HG03066 (cell line): ENCODE data around the gene RAB1A.
A peak's percentile ranks its signal among the peaks of the same experiment; 100 is the strongest.
"Not testable (repeated sequence)": the region's sequence is repeated elsewhere in the genome, so short reads cannot be mapped to it uniquely, and the experiment has no call there.

Experiments used
- ATAC-seq: cut with Tn5 transposase; IDR thresholded peaks from one replicate; pipeline ENCODE4 v1.9.1; 2021; ENCODE audit warnings: low read depth; ENCODE audit not compliant: unreplicated experiment

Gene RAB1A

DNA sequence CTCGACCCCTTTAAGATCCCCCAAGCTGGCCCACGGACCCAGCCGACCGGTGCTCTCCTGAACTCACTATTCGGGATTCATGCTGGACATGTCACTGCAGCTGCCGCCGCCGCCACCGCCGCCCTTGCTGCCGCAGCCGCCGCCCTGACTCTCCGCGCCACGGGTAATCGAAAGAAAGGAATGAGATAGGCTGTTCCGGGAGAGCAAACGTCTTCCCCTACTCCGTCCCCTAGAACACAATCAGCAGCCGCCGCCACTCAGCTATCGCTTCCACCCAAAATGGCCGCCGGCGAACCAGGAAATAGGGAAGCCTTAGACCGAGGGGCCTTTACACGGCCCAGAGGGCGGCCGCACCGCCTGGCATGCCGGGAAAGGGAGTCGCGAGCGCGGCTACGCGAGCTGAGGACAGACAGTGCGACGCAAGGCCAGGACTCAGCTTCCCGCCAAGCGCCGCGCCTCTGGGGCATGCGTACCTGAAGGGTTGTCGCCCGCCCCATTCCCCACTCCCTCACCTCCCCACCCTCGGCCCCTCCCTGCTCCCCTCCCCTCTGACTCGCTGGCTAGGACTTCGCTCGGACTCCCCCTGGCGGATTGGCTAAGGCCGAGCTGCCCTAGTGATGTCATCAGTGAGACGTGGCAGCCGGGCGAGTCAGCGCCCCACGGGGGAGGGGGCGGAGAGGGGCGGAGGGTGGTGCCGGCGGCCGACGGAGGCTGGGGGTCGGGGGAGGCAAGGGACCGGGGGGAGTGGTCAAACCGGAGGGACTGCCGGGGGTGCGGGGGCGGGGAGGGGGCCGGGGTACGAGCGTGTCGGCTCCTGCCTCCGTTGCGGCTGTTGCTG is at the start of gene RAB1A:
Gene RAB1A (minus strand): TSS at position 281 of the 838 bp plus-strand sequence. CDS start 191 bp downstream, at position 90.
- peak; percentile 95 for ATAC-seq

DNA sequence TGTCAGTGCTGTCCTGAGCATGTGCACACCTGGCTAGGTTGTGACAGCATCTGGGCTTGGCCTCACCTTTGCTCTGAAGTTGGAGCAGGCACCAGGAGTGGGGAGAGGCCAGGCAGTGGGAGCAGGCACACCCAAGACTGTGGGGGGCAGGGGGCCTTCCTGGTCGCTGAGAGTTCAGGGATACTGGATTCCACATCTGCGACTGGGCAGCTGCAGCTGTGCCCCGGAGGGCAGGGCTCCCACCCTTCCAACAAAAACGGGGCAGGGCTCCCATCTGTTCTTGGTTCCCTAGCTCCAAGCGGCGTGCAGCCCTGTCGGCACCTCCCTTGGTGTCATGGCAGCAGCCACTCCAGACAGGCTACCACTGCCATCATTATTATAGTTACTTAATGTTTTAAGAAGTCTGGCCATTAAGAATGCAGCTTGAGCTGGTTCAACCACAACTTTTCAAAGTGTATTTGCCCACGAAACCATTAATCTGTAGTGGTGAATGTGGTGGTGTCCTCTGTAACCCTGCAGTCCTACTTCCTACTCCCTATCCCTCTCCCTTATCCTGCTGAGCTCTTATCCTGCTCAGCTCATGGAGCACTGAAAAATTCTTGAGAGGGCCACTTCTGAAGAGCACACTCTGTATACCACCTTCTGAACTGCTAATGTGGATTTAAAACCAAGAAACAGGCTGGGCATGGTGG is 48.0 kb upstream of the RAB1A start:
- no peak for ATAC-seq

DNA sequence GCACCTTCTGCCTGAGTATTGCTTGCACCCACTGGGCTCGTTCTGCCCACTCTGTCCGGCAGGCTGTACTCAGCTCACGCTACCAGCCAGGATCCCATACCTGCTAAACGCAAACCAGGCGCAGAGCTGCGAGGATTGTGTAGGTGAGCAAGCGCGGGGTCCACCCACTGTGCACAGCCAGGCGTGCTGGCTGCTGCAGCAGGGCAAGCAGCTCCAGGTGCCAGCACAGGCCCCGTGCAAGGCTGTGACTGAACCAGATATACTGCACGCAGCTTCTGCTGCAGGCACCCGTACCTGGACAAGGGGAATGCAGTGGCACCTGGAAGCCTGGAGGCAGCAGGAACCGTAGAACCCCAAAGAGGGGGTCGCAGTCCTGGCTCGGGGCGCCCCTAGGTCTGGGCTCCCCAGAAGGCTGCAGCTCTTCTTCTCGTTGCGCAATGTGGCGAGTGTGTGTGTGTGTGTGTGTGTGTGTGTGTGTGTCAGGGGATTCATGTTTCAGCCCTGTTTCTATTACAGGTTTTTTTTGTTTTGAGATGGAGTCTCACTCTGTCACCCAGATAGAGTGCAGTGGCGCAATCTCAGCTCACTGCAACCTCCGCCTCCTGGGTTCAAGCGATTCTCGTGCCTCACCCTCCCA is 46.1 kb upstream of the RAB1A start:
- ATAC-seq, result no peak

DNA sequence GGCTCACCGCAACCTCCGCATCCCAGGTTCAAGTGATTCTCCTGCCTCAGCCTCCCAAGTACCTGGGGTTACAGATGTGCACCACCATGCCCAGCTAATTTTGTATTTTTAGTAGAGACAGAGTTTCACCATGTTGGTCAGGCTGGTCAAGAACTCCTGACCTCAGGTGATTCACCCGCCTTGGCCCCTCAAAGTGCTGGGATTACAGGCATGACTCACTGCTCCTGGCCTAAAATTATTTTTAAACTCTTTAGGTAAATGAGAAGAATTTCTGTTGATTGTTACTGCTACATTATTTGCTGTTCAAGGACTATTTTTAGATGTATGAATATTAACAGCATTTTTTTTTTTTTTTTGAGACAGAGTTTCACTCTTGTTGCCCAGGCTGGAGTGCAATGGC is 44.1 kb upstream of the RAB1A start:
- ATAC-seq, result not testable (repeated sequence)

DNA sequence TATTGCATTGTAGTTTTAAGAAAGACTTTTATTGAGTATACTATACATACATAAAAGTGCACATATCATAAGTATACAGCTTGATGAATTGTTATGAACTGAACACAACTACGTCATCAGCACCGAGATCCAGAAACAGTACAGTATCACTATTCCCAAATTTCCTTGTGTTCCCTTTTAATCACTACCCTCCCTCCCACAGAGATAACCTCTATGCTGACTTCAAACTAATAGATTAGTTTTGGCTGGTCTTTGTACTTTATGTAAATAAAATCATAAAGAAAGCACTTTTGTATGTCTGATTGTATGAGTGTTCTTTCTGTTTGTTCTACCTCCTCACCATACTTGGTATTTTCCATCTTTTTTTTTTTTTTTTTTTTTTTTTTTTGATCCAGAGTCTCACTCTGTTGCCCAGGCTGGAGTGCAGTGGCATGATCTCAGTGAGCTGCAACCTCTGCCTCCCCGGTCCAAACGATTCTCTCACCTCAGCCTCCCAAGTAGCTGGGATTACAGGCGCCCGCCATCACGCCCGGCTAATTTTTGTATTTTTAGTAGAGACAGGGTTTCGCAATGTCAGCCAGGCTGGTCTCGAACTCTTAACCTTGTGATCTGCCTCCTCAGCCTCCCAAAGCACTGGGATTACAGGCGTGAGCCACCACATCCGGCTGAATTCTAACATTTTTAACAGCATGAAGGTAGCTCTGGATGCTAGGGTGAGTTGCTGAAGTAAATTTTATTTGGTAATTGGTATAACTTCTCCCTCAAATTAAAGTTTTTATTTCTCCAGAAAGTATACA is 43.3 kb upstream of the RAB1A start:
- ATAC-seq, result no peak

DNA sequence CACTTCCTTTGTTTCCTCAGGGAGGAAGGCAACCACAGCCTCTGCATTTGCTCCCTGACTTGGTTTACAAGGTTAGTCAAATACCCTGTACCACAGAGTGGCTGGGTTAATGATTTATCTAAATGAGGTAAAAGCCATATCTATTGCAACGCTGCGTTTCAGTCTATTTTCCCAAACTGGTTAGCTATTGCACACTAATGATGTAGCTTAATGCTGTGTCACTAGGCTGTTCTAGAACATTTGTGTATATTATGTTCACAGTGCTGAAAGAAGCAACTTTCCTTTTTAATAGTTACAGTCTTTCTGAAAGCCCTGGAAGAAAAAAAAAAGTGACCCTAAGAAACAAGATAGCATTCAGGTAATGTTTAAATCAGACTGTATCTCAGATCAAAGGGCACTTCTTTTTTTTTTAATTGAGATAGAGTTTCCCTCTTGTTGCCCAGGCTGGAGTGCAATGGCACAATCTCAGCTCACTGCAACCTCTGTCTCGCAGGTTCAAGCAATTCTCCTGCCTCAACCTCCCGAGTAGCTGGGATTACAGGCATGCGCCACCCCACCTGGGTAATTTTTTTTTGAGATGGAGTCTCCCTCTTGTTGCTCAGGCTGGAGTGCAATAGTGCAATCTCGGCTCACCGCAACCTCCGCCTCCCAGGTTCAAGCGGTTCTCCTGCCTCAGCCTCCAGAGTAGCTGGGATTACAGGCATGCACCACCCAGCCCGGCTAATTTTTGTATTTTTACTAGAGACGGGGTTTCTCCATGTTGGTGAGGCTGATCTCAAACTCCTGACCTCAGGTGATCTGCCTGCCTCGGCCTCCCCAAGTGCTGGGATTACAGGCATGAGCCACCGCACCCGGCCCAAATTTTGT is 40.9 kb upstream of the RAB1A start:
- ATAC-seq, result not testable (repeated sequence)

DNA sequence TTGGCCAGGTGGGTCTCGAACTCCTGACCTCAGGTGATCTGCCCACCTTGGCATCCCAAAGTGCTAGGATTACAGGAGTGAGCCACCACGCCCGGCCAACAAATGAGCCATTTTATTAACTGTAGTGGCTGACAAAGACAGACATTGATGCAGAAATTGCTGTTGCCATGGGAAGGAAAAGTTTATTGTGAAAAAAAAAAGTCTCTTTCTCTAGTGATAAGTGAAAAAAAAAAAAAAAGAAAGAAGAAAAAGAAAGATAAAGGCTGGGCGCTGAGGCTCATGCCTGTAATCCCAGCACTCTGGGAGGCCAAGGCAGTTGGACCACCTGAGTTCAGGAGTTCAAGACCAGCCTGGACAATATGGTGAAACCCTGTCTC is 39.8 kb upstream of the RAB1A start:
- ATAC-seq, result no peak

DNA sequence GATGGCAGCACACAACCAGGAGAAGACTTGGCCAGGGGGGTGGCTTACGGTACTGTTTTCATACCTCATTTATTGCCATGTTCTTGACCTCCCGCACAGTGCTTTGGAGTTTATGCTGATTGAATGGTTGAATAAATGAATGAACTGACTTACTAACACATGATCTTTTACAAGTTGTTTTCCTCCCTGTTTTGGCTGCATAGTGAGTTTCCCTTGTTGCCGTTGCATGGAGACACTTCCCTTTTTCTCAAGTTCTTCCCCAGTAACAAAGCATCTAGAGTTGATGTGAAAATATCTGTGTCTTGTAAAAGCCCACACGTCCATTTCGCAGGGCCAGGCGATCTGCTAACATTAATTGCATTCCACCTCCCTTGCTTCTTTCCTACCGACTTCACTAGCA is 35.7 kb upstream of the RAB1A start:
- no peak for ATAC-seq

DNA sequence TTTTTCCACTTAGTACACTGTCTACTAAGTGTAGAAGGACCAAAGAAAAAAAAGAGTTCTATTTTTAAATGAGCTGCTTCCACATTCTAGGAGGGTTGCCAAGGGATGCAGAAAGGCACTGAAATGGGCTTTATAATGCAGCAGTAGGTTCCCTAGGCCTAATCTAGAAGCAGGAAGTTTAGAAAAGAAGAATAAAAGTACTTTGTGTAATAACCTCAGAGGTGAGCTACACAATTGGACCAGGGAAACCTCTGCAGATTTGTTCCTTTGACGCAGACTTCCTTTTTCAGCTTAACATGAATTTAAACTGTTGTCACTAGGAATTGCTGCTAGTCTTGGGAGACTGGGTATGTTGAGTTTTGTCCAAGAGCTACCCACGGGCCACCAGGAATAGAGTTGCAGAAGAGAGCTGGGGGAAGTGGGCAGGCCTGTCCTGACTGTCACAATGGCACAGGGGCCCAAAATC is 34.6 kb upstream of the RAB1A start:
- ATAC-seq, result no peak

DNA sequence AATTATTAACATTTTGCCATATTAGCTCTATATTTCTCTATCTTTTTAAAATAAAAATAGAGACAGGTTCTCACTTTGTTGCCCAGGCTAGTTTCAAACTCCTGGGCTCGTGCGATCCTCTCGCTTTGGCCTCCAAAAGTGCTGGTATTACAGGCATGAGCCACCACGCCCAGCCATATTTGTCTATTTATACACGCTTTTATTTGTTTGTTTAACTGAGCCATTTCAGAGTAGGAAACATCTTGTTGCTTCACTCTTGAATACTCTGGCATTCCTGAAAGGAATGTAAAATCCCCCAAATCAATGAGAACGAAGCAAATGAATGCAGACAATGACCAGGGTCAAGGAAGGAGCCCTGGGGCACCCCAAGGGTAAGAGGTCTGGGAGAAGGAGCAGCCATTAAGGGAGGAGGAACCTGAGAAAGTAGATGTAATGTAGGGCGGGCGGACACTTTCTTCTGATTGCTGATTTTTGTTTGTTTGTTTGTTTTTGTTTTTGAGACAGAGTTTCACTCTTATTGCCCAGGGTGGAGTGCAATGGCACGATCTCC is 31.7 kb upstream of the RAB1A start:
- ATAC-seq, result no peak

DNA sequence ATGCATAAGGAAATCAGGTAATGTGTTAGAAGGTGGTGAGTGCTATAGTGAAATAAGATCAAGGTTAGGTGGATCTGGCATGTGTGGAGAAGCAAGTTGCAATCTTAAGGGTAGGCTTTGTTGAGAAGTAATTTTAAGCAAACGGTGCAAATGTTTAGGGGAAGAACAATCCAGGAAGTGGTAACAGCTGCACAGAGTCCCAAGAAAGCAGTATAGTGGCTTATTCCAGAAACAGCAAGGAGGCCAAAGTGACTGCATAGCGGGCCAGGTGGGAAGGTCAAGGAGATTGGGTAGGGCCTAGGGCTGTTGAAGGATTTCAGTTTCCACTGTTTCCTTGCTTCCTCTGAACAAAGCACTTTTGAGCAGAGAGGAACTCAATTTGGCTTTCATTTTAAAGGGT is 30.0 kb upstream of the RAB1A start:
- ATAC-seq, result no peak

DNA sequence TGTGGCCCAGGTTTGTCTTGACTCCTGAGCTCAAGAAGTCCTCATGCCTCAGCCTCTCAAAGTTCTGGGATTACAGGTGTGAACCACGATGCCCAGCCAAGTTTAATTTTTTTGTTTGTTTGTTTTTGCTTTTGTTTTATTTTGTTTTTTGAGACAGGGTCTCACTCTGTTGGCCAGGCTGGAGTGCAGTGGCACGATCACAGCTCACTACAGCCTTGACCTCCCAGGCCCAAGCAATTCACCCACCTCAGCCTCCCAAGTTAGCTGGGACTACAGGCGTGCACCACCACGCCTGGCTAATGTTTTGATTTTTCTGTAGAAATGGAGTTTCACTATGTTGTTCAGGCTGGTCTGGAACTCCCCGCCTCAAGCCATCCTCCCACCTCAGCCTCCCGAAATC is 29.4 kb upstream of the RAB1A start:
- no peak for ATAC-seq

DNA sequence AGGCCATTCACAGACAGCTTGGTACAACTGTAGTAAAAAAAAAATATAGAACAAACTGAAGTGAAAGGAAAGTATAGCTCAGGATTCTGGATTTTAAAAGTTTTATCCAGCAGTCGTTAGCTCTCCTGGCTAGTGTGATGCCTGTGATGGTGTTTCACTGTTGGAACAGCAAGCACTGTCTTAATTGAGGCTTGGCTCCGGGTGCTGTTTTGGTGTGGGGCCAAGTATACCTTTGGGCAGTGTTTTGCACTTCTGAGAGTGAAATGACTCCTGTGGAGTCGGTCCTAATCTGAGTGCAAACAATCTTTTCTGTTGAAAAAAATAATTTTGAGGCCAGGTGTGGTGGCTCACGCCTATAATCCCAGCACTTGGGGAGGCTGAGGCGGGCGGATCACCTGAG is 28.7 kb upstream of the RAB1A start:
- ATAC-seq, result no peak

DNA sequence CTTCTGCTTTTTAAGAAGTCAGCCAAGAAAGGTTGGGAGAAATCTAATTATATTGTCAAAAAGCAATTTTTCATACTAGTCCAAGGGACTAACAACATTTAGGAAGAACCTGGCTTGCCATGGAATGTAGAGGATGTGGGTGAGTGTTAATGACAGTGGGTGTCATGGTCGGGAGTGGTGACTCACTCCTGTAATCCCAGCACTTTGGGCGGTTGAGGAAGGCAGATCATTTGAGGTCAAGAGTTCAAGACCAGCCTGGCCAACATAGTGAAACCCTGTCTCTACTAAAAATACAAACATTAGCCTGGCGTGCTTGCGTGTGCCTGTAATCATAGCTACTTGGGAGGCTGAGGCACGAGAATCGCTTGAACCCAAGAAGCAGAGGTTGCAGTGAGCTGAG is 27.9 kb upstream of the RAB1A start:
- ATAC-seq, result not testable (repeated sequence)

DNA sequence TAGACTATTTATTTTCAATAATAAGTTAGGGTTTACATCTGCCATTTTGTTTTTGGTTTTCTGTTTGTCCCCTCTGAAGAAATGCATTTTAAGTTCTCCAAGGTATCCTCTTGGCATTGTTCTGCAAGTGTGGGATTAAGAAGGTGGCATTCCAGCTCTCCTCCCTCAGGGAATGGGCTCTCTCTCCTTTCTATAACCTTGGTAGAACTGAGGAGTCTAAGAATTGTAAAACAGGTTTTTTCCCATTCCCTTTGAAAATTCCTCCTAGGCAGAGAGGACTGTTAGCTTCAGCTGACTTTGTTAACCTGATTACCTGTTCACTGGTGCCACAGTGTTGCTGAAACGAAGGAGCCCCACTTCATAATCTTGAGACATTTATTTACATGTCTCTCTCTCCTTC is 26.1 kb upstream of the RAB1A start:
- no peak for ATAC-seq

DNA sequence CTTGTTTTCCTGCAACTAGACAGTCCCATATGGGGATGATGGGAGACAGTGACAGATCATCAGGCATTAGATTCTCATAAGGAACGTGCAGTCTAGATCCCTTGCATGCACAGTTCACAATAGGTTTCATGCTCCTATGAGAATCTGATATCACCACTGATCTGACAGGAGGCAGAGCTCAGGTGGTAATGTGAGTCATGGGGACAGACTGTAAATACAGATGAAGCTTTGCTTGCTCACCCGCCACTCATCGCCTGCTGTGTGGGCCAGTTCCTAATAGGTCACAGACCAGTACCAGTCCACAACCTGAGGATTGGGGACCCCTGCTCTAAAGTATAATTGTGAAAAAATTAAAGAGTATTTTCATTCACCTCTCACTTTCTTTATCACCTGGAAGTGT is 23.6 kb upstream of the RAB1A start:
- ATAC-seq, result no peak

DNA sequence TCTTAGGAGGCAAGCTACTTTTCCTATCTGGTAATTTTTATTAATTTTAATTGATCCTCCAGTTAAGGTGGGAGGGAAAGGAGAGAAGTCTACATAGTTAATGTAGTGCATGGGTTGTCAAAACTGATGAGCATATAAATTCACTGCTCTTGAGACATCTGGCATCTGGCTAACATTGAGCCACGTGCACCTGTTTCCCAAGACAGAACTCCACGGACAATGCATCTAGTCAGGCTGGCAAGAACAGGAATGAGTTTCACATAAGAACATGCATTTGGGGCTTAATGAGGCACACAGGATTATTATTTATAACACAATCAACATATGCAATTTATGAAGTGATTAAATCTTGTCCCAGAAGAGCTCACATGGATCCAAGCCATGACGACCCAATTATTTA is 16.2 kb upstream of the RAB1A start:
- no peak for ATAC-seq

DNA sequence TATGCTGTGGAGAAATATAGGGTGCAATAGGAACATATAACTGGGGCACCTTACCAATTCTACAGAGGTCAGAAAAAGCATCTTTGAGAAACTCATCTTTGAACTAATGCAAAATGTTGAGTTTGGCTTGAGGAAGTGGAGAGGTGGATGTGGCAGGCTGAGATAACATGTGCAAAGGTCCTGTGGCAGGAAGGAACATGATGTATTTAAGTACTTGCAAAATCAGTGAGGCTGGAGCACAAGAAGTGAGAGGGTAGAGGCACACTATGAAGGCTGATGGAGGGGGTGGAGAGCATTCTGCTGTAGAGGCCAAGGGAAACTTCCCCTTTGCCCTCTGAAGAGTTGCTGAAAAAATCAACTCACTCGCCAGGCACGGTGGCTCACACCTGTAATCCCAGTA is 14.7 kb upstream of the RAB1A start:
- no peak for ATAC-seq

DNA sequence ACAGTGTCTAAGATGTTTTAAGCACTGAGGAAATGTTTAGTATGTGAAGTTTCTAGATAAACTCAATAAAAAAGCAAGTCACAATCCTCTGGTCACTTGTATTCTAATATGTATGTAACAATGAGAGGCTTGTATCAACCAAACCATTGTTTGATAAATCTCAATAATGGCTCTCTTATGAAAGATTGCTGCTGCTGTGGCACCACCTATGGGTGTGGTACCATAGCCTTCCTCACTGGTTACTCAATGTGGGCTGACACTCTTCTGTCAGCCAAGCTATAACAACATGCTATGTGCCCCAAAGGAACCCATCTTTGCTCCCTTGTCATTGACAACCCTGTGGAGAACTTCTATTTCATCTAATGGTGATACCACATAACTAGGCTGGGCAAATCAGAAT is 12.6 kb upstream of the RAB1A start:
- no peak for ATAC-seq
